Subcutaneous abdominal adipose tissue (tissue), 5 donors: ENCODE data around the gene MAEA.
"Not testable (repeated sequence)": the region's sequence is repeated elsewhere in the genome, so short reads cannot be mapped to it uniquely, and the experiment has no call there.

Experiments
- H3K27ac ChIP-seq: one replicate; pipeline ENCODE4 v1.7.0; 2013; ENCODE audit warnings: low read depth, mild to moderate bottlenecking, inconsistent platforms, low read length, moderate library complexity
- H3K27me3 ChIP-seq, 5 donors: one replicate each; pipeline ENCODE4 v1.7.0; 2013; ENCODE audit warnings: low read length in 5 of 5, inconsistent platforms in 1 of 5; ENCODE audit not compliant: control insufficient read depth in 5 of 5, insufficient read depth in 4 of 5
- H3K36me3 ChIP-seq, 5 donors: one replicate each; pipeline ENCODE4 v1.7.0; 2013; ENCODE audit warnings: low read length in 5 of 5; ENCODE audit not compliant: control insufficient read depth in 5 of 5, insufficient read depth in 5 of 5
- H3K4me1 ChIP-seq, 5 donors: one replicate each; pipeline ENCODE4 v1.7.0; 2013; ENCODE audit warnings: low read length in 5 of 5, mild to moderate bottlenecking in 3 of 5, moderate library complexity in 1 of 5; ENCODE audit not compliant: control insufficient read depth in 5 of 5, insufficient read depth in 5 of 5
- H3K4me3 ChIP-seq, 5 donors: one replicate each; pipeline ENCODE4 v1.7.0; 2013; ENCODE audit warnings: low read length in 5 of 5, low read depth in 1 of 5
- H3K9ac ChIP-seq, 5 donors: one replicate each; pipeline ENCODE4 v1.7.0; 2013; ENCODE audit warnings: low read length in 5 of 5, mild to moderate bottlenecking in 4 of 5, moderate library complexity in 3 of 5
- H3K9me3 ChIP-seq, 5 donors: one replicate each; pipeline ENCODE4 v1.7.0; 2013; ENCODE audit warnings: low read length in 5 of 5; ENCODE audit not compliant: control insufficient read depth in 5 of 5
- donor health status: healthy.
- donor health status: healthy.
- donor health status: healthy.
- donor health status: healthy.
- donor health status: healthy.

The MAEA gene

GRCh38 chr4:1279253-1279652 is 10.4 kb upstream of the MAEA start:
- no peak overlapping the region for H3K4me3 ChIP-seq
- peaks cover 0 to 2% (median 0%) of the 10 kb centered on the region in 5 donors for H3K27me3 ChIP-seq
- no peak overlapping the region for H3K9ac ChIP-seq
- H3K36me3 ChIP-seq: no peaks in the 10 kb centered on the region
- no peaks in the 10 kb centered on the region for H3K9me3 ChIP-seq
- peaks cover 0 to 7% (median 0%) of the 10 kb centered on the region in 5 donors for H3K4me1 ChIP-seq
- no peak overlapping the region for H3K27ac ChIP-seq

- no peaks in the 10 kb centered on the region for H3K36me3 ChIP-seq
- H3K27ac ChIP-seq: no peak overlapping the region
- peaks cover 0 to 2% (median 0%) of the 10 kb centered on the region in 5 donors for H3K27me3 ChIP-seq
- peaks cover under 1 to 7% (median under 1%) of the 10 kb centered on the region in 5 donors for H3K4me1 ChIP-seq
- no peak overlapping the region for H3K4me3 ChIP-seq
- peak overlapping the region in 1 of 5 donors; percentile 48 for H3K9ac ChIP-seq
- H3K9me3 ChIP-seq: peaks cover 0 to 4% (median 0%) of the 10 kb centered on the region in 5 donors
Observed at GRCh38 chr4:1283711-1284110, 6.0 kb upstream of the MAEA start.

GRCh38 chr4:1285151-1285789 is 4.4 kb upstream of the MAEA start:
- Histone ChIP-seq H3K9me3 (peaks cover 0 to 4% (median 0%) of the 10 kb centered on the region in 5 donors), H3K27ac (no peak overlapping the region), H3K9ac (no peak overlapping the region), H3K27me3 (peaks cover 0 to 2% (median 0%) of the 10 kb centered on the region in 5 donors), H3K36me3 (no peaks in the 10 kb centered on the region), H3K4me1 (peaks cover 7 to 11% (median 9%) of the 10 kb centered on the region in 5 donors), H3K4me3 (no peak overlapping the region)

GRCh38 chr4:1285790-1286553 is 3.7 kb upstream of the MAEA start:
- Histone ChIP-seq H3K4me1 (peaks cover 11 to 18% (median 16%) of the 10 kb centered on the region in 5 donors), H3K4me3 (no peak overlapping the region), H3K9ac (no peak overlapping the region), H3K27ac (no peak overlapping the region), H3K27me3 (peaks cover 0 to 2% (median 0%) of the 10 kb centered on the region in 5 donors), H3K36me3 (no peaks in the 10 kb centered on the region), H3K9me3 (peaks cover 0 to 4% (median 0%) of the 10 kb centered on the region in 5 donors)

GRCh38 chr4:1288786-1289185 is 905 bp upstream of the MAEA start:
- H3K4me1 ChIP-seq: peaks cover 7 to 41% (median 34%) of the 10 kb centered on the region in 5 donors
- no peaks in the 10 kb centered on the region for H3K27me3 ChIP-seq
- no peaks in the 10 kb centered on the region for H3K36me3 ChIP-seq
- peaks cover 0 to 4% (median 0%) of the 10 kb centered on the region in 5 donors for H3K9me3 ChIP-seq
- H3K9ac ChIP-seq: peak overlapping the region in 4 of 5 donors; percentile 62 to 83 (median 74)
- peak overlapping the region; percentile 23 to 89 (median 82) for H3K4me3 ChIP-seq
- H3K27ac ChIP-seq: peak overlapping the region; percentile 70

GRCh38 chr4:1290165-1290977 is 680 bp downstream of the MAEA start:
- no peaks in the 10 kb centered on the region for H3K27me3 ChIP-seq
- peak overlapping the region; percentile 77 to 90 (median 82) for H3K4me3 ChIP-seq
- peak overlapping the region; percentile 70 for H3K27ac ChIP-seq
- peak overlapping the region; percentile 88 to 95 (median 92) for H3K9ac ChIP-seq
- H3K9me3 ChIP-seq: peaks cover 0 to 4% (median 0%) of the 10 kb centered on the region in 5 donors
- no peaks in the 10 kb centered on the region for H3K36me3 ChIP-seq
- peaks cover 7 to 56% (median 49%) of the 10 kb centered on the region in 5 donors for H3K4me1 ChIP-seq

- H3K27ac ChIP-seq: peak overlapping the region; percentile 70
- H3K9me3 ChIP-seq: peaks cover 0 to 3% (median 0%) of the 10 kb centered on the region in 5 donors
- H3K9ac ChIP-seq: peak overlapping the region; percentile 88 to 95 (median 92)
- H3K4me3 ChIP-seq: peak overlapping the region; percentile 77 to 90 (median 82)
- no peaks in the 10 kb centered on the region for H3K36me3 ChIP-seq
- H3K27me3 ChIP-seq: no peaks in the 10 kb centered on the region
- peaks cover 7 to 57% (median 49%) of the 10 kb centered on the region in 5 donors for H3K4me1 ChIP-seq
Observed at GRCh38 chr4:1291091-1291490, 1.4 kb downstream of the MAEA start.

GRCh38 chr4:1291996-1292702 is 2.5 kb downstream of the MAEA start:
- Histone ChIP-seq H3K27ac (no peak overlapping the region), H3K9ac (peak overlapping the region in 2 of 5 donors; percentile 6 to 52), H3K4me3 (no peak overlapping the region)

GRCh38 chr4:1292703-1293011 is 3.0 kb downstream of the MAEA start:
- H3K9me3 ChIP-seq, H3K4me3 ChIP-seq, H3K27me3 ChIP-seq, H3K27ac ChIP-seq, H3K9ac ChIP-seq: not testable (repeated sequence)
- H3K36me3 ChIP-seq: peaks cover 0 to 15% (median 13%) of the 10 kb centered on the region in 5 donors
- H3K4me1 ChIP-seq: peaks cover 7 to 57% (median 49%) of the 10 kb centered on the region in 5 donors

More at GRCh38 chr4:1291996-1292702, 2.5 kb downstream of the MAEA start:
- Histone ChIP-seq H3K4me1 (peaks cover 7 to 57% (median 49%) of the 10 kb centered on the region in 5 donors), H3K27me3 (no peaks in the 10 kb centered on the region), H3K36me3 (peaks cover 0 to 10% (median 8%) of the 10 kb centered on the region in 5 donors), H3K9me3 (no peaks in the 10 kb centered on the region)
